ENCODE results near the gene TF. TPM values are rescaled to one million over a fixed set of nuclear protein-coding genes. Genes with fewer than 3 reads are reported as not detected.

TF gene
- total RNA-seq, 1 donor from 2014 or later = 22.7 TPM

DNA sequence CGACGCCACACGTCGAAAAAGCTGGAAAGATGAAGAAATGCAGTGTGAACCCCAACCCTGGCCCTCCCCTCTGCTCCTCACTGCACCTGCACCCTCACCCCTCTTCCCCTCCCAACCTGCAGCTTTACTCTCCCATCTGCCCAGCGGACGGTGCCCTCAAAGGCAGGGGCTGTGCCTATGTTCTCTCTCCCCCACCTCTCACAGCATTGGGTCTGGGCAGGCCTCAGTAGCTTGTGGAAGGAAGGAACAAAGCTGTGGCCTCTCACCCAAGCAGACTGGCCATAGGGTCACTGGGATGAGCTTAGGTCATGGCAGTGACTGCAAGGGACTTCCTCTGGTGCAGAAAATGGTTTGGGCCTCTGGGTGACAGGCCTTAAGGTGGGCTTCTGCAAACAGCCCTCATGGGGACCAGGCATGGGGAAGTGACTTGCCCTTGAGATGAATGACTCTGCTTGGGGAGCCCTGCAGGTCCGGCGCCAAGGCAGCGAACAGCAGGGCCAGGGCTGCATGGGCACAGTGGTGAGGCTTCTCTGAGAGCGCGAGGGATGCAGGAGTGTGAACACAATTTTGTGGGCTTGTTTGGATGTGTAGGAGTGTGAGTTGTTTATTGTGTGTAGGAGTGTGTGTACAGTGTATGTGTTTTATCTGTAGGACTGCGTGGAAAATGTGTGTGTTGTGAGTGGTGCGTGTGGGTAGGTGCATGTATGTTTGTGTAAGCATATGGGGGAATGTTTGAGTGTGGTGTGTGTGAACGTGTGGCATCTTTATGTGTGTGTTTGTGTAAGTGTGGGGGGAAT is 88.6 kb downstream of the TF start:
- no peak for DNase-seq (ENCODE audit: low spot score)

GRCh38 chr3:133835418-133835743 is 89.2 kb downstream of the TF start:
- DNase-seq (ENCODE audit: low spot score) = no peak

DNA sequence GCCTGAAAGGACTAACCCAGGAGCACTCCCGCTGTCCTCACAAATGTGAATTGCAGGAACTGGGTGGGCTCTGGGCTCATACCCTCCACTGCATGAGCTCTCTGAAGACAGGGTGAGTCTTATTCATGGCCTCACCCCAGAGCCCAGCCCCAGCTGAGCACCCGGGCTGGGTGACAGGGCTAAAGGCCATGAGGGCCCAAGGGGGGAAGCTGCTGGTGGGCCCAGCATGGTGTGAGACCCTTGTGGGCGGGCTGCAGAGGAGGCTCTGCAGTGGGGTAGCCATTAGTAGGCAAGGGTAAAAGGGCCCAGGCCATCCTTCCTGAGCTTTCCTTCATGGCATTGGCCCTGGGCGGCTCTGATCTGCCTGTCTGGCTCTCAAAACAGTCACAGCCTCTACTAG is 89.8 kb downstream of the TF start:
- no peak for DNase-seq (ENCODE audit: low spot score)

DNA sequence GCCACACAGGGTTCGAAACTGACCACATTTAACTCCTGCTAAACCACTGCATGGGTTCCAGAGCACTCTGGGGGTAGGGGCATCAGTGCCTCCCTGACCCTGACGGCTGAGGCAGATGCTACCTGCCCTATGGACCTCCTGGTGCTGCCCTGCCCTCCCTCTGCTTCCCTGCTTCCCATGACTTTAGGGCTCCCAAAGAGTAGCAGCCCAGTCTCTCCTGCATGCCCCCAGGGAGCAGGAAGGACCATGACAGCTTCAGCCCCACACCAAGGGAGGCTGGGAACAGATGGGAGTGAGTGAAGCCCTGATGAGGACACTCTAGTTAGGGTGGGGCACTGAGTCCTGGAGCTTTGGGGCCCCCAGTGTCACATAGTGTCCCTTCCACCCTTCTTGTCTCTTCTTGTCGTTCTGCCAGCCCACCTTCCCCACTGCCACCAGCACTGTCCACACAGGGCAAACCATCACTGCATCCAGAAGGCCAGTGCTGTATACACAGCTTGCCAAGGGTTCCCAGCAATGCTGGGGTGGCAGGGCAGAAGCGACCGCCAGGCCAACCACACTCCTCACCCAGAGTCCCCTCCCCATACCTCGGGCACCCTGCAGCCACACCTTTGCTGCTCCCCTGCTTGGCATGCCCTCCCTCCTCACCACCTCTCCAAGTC is 90.4 kb downstream of the TF start:
- no peak for DNase-seq (ENCODE audit: low spot score)

DNA sequence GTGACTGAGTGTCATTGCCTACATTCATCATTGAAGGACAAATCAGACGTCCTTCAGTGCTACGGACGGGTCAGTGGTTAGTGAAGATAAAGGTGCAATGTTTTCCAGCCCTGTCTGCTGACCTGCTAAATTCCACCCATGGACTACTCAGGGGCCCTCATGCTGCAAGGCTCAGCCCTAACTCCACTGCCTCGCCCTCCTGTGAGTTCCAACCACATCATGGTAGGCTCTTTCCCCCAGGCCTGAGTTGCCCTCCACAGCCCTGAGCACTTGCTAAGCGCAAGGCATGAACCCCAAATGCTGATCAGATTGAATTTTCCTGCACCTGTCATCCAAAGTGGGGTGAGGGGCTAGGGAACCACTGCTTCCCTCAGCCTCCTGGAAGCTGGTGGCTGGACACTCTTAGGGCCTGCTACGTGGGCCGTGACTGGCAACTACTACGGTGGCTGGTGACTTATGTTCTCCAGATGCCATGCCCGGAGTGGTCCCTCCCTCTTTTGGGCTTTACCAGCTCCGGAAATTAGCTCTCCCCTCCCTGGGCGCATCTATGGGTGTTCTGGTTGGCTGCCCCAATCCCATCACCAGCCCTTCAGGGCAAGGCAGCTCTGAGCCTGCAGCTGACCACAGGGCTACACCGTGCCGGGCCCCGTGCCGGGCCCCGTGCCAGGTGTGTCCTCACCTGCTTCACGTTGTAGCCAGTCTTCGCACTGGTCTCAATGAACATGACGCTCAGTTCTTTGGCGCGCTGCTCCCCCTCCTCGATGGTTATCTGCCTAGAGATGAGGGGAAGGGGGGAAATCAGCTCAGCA is 91.5 kb downstream of the TF start:
- no peak for DNase-seq (ENCODE audit: low spot score)

GRCh38 chr3:133838296-133838789 is 92.2 kb downstream of the TF start:
- no peak for DNase-seq (ENCODE audit: low spot score)

- DNase-seq (ENCODE audit: low spot score) = no peak
Measured at GRCh38 chr3:133838916-133839800, 93.0 kb downstream of the TF start.

- no peak for DNase-seq (ENCODE audit: low spot score)
Measured at GRCh38 chr3:133840055-133840737, 94.0 kb downstream of the TF start.

DNA sequence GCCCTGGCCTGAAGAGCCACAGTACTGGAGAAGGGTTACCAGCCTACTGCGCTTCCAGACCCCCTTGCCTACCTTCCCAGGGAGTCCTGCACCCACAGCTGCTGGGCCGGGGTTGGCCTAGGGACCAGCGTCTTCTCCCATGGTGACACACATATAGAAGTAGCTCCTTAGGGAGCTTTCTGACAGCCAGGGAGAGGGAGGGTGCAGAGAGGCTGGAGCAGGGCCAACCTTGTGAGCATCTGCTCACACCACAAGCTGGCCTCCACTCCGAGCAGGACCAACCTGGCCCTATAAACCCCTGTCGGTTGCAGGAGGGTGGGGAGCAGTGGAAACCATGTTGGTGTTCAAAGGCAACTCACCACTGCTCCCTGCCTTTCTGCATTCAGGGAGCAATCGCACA is 94.6 kb downstream of the TF start:
- no peak for DNase-seq (ENCODE audit: low spot score)

DNA sequence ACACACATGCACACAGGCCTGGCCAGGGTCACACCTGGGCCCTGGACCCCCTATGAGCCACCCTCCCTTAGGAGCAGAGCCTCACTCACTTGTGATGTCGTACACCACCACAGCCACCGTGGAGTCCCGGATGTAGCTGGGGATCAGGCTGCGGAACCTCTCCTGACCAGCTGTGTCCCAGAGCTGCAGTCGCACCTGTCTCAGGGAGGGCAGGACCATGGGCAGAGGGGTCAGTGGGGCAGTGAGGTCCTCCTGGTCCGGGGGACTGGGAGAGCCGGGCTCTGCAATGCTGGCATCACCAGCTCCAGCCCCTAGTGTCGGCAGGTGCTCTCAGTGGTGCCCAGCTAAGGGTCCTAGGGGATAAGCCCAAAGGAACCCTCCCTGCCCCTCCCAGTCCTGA is 95.0 kb downstream of the TF start:
- DNase-seq (ENCODE audit: low spot score) = no peak

GRCh38 chr3:133842158-133842557 is 96.0 kb downstream of the TF start:
- no peak for DNase-seq (ENCODE audit: low spot score)

- no peak for DNase-seq (ENCODE audit: low spot score)
Measured at GRCh38 chr3:133843634-133844033, 97.4 kb downstream of the TF start.

GRCh38 chr3:133845127-133845526 is 98.9 kb downstream of the TF start:
- no peak for DNase-seq (ENCODE audit: low spot score)

Other genes with a start within 250 kb of the TF start
- 108 TPM for gene CDV3, start 172.7 kb upstream of the TF start, total RNA-seq
- gene TOPBP1, start 84.5 kb upstream of the TF start, total RNA-seq = 15.5 TPM
- 58.8 TPM for gene SRPRB, start 59.4 kb downstream of the TF start, total RNA-seq
- gene RAB6B, start 149.5 kb downstream of the TF start, total RNA-seq = 8.4 TPM

Measured in mucosa of gallbladder (tissue), 1 donor.